Stimulated activated CD4-positive, alpha-beta T cell treated with anti-CD3 and anti-CD28 coated beads, Interleukin-12 subunit alpha, Interleukin-12 subunit beta, amount 100 ng/mL, for 48 hours (primary cell): ENCODE data around the gene CHN1.

Experiments used
- DNase-seq, 3 donors: peaks; one replicate each; pipeline ENCODE4 v3.0.0-alpha.2; 2020; ENCODE audit warnings: low read depth in 2 of 3, low spot score in 1 of 3

The CHN1 gene

DNA sequence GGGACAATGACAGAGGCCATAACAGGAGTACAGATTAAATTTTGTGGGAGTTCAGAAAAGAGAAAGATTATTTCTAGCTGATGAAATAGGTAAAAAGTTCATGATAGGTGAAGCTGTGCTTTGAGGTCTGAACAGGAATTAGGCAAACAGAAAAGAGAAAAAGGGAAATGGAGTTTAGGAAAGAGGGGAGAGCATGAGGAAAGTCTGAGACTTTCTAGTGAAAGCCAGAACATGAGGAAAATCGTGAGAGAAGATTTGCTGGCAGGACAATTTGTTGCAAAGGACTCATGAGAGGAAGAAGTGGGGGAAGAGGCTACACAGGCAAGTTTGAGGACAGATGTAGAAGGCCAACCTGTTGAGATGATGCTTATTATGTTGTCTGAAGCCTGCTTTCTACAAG lies 6.3 kb upstream of the CHN1 start:
- DNase-seq: no peak

DNA sequence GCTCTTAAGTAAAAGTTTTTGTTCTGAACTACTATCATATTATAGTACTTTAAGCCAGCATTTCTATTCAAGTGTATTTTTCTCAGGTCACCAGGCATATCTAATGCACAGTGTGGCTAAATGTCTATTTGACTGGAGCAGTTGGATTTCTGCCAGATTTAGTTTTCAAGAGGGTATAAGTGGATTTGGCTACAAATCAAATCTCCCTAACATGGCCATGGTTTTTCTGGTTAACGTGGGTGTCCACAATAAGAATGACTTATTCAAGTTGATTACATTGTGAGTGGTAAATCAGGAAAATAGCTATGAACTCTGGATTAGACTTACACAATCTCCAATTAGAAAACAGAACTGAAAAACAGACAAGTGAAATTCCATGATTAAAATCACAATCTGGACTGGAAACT lies 5.7 kb upstream of the CHN1 start:
- no peak for DNase-seq

DNA sequence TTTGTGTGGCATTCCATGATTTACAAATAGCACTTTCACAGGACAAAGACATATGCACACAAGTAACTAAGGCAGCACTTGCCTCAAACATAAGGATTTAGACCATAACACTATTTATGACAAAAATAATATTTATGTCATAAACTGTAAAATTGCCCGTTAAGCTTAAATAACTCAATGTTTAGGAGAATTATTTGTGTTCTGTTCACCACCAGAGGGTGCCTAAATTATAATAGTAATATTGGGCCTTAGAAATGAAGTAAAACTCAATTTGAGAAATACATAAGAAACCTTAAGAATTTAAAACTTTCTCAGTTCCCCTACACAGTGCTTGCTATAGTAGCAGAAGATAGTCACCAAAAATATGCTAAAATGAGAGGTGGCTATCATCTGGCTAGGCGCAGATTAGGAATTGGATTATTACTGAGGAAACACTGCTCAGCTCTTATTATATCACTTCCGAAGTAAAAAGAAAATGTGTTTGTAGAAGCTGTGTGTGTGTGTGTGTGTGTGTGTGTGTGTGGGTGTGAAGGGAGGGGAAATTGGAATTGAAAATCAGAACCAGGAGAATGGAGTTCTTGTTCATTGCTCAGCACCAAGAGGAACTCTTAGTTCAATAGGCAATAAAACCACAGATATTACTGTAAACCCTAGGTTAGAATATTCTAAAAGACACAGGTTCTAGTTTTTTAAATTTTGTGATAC lies 4.9 kb upstream of the CHN1 start:
- DNase-seq: no peak

DNA sequence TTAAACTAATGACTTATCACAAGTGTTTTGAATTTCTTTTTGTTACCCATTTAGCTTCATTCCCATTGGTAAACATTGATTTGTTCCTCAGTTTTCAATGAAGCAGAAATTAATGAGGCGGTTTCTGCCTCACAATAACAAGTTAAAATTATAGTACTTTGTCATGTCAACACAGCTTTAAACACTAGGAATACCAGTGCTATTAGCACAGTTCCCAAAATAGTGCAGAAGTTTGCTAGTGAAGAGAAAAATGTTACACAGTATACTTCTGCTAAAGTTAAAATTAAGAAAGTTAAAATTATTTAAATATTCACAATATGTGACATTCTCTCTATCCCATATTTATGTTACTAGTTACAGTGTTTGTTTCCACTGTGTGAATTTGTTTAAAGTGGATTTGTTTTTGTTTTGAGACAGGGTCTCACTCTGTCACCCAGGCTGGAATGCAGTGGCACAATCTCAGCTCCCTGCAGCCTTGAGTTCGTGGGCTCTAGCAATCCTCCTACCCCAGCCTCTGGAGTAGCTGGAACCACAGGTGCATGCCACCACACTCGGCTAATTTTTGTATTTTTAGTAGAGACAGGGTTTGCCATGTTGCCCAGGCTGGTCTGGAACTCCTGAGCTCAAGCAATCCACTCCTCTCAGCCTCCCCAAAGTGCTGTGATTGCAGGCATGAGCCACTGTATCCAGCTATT lies 3.8 kb upstream of the CHN1 start:
- DNase-seq: no peak

DNA sequence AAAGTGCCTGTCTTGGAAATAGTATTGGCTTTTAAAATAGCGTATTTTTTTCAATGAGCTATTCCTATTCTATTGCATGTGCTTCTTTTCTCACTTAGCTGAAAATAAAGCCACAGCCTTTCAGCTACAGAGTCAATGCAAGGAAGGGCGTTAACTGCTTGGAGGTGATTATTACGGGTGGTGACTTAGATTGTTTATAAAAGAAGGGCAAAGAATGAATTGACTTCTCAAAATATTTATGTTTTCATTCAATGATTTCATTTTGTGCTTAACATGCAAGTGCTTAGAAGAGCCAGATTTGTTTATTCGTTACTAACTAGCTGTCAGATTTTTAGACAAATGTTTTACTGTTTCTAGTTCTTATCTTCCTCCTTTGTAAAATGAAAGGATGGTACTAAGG lies 2.8 kb upstream of the CHN1 start:
- no peak for DNase-seq

DNA sequence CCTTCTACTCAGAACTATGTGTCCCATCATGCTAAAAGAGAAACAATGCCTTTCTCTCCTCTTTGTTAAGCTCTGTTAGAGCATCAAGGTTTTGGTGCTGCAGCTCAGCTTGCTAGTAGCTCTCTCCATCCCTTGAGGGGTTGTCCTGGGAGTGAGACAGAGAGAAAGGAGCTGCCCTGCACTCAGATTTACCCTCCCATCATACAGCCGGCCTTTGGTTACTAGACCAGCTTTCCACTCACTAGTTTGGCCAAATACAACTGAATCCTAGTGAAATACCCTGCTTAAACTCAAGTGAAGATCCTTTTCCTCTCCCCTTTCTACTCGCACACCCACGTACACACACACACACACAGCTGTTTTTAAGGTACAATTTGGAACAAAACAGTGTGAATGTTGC lies 2.3 kb upstream of the CHN1 start:
- no peak for DNase-seq

DNA sequence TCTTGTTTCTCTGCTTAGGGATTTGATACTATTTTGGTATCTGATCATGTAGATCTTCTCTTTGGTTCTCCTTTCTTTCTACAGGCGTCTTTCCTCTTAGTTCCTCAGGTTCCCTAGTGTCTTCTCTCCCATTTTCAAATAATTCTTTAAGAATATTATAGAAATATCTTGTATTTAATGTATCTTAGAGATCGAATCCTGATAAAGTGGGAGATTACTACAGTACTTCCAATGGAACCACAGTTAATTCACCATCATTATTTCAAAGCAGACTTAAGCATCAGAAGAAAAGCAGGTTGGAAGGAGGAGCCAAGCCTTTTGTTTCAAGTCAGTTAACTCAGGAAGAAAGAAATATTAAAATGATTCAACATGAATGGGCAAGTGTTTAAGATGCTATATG lies 1.1 kb upstream of the CHN1 start:
- no peak for DNase-seq

DNA sequence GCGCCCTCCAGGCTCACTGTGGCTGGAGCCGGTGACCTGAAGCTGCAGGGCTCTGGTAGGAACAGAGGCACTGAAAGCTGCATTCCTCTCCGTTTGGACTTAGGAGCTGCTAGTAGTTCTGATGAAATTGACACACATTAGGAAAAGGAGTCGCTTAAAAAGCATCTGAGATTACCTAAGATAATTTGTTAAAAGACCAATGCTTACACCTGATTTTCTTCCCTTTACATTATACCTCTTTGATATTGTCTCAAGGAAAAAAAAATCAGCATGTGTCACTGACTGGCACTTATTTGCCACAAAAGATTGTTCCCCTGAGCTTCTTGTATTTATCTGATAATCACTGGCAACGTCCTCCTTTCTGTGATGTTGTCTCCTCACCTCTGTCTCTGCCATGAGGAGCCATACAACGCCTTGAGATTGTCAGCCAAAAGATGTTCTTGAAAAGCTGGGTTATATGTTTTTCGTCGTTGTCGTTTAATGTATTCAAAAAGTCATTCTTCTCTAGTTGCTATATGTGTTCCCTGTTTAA lies 618 bp upstream of the CHN1 start:
- no peak for DNase-seq

DNA sequence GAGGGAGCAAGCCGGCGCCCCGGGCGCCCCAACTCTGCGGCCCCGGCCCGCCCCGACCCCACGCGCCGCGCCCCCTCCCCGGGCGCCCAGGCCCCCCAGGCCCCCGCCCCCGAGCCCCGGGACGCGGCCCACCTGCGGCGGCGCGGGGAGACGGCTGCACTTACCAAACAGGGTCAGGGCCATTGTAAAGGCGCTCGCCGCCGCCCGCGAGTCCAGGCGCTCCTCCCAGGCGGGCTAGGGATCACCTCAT lies 526 bp downstream of the CHN1 start:
- DNase-seq: peak in 1 of 3 donors; percentile 8

DNA sequence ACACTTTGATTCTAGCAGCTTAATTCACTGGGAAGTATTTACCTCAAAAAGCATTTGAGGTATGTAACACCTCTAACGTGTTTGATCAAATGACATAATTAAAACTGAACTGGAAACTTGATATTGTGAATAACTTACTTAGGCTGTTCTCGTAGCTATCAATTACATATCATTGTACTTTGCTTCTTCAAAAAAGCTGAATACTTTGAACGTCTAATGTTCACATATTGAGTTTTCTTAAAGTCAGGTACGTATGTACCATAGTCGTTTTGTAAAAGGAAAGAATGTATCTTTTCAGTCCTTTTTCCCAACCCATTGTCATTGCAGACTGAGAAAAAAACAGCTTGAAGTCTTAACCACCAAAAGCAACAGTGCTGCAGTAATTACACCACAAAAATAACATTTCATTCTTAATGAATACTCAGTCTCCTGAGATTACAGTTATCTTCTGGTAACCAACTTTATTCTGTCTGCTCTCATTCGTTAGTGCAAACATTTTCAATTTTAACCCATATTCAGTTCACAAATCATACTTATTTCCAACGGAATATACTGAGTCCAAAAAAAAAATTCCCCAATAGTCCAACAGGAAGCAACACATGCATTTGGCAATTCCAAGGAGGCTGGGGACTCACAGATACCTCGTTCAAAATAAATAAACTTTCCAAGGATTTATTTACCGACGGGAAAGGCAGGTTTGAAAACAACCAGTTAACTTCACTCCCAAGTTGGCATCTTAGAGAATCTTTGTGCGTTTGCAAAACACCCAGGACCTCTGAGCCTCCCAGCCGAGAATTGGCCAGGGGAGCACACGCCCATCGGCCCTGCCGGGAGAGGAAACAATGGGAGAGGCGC lies 1.1 kb downstream of the CHN1 start:
- DNase-seq: no peak

DNA sequence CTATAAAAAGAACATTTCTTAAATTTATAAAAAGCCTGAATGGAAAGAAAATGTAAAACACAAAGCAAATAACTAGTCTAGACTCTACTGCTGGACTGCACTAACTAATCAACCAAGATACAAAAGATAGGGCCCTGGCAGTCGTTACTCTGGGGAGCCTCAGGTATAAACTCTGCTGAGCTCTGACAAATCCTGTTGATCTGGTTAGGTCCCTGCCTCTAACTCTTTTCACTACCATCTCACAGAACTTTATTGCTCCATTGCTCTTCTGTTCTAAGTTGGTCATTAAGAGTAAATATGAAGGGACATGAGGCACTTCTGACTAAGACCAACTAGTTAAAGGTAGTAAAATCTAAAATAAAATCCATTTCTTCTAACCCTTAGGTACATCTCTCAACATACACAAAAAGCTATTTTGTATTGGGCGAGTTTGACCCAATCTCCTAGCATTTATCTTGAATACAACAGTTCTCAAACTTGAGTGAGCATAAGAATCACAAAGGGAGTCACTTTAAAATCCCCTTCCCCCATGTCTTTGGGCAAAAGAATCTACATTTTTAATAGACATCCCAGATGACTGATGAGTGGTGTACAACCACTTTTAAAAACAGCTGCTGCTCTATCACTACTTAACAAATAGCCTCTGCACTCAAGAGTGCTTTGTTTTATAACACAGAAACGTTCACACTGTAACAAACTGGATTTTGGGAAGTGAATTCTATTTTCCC lies 2.5 kb downstream of the CHN1 start:
- DNase-seq: no peak

DNA sequence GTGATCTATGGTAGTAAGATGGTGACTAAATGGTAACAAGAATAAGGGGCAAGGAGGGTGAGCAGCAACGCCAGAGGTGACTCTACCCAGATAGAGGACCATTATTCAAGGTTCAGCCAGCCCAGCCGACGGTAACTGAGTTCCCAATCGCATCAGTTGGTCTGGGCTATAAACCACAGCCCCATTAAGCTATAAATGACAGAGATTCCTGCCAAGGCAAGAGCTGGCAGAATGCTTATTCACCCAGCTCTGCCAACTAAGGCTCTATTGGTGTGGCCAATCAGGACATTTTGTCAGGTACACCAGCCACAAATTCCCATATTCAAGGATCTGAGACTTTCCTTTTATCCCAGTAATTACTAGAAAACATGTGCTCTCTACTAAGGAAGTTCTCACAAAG lies 3.6 kb downstream of the CHN1 start:
- no peak for DNase-seq

DNA sequence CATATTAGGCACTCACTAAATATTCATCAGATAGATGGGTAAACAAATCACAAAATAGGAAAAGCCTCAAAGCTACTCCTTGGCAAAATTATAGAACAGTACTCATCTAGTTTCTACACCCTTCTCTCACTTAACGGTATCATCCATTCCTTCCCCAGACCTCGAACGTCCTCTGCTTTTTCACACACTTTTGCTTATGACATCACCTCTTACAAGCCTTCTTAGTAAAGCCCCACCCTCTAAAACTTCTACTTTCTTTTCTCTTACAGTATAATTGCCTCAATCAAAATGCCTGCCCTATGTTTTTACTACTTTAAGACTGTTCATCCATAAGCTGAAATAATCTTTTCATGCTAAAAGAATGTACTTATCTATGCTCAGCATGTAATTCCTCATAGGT lies 8.1 kb downstream of the CHN1 start:
- DNase-seq: no peak

DNA sequence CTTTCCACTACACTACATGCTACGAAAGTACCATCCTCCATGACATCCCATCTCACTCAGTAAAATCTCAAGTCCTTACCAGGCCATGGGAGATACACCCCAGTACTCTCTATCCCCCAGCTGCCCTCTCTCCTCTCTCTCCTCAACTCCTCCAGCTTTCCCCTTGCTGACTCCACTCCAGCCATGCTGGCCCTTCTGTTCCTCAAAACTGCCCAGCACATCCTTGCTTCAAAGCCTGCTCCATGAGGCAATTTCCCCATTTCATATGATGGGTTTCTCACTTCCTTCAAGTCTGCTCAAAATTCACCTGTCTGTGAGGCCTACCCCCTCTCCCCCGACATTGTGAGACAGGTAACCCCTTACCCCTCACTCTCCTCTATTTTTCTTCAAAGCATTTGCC lies 8.6 kb downstream of the CHN1 start:
- no peak for DNase-seq

DNA sequence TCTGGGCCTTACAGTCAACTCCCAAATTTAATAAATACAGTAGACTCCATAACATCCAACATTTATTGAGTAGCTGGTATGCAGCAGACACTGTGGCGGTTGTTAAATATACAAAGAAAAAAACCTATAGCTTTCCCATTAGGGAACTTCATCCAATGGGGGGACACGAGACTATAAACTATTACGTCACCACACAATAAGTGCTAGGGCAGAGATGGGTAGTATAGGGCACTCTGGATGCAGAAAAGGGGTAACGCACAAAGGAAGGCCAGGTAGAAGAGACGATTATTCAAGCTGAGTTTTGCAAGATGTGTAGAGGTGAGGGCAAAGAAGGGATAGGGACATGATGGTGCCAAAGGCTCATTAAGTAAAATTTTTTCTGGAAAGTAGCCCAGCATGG lies 10.8 kb downstream of the CHN1 start:
- DNase-seq: no peak

DNA sequence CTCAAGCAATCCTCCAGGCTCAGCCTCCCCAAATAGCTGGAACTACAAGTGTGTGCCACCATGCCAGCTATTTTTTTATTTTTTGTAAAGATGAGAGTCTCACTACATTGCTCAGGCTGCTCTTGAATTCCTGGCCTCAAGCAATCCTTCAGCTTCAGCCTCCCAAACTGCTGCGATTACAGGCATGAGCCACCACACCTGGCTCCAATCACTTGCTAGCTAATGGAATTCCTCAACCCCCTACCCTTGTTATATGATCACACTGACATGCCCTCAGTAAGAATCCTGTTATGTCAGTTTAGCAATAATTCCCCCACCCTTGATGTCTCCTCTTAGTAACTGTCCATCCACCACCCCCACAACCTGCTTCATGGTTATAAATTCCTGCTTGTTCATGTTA lies 12.3 kb downstream of the CHN1 start:
- no peak for DNase-seq

DNA sequence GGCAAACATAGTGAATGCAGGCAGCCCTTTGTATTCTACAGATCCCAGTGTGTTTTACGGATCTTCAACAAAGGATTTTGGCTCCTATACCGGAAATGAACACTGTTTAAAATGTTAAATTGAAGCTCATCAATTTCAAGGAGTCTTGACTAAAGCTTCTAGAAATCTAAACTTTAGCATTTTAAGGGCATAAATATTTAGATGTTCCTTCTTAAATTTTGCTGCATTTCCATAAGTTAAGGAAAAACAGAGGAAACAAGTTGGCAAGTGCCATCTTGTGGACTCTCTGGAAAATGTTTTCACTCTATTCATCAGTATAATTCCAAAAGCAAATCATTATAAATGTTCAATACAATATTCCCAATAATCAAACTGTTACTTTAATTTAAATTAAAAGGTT lies 19.6 kb downstream of the CHN1 start:
- DNase-seq: no peak

DNA sequence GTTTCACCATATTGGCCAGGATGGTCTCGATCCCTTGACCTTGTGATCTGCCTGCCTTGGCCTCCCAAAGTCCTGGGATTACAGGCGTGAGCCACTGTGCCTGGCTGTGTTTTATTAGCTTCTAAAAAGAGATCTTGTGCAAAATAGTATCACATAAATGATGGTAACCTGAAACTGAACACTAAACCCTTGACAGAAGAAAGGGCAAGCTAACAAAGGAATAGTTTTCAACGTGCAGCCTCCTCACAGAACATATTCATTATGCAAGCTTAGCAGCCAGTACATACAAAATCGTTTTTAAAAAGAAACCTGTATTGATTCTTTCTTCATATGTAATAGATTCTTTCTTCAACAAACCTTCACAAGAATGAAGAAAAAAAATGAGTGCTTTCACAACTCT lies 20.6 kb downstream of the CHN1 start:
- DNase-seq: no peak

DNA sequence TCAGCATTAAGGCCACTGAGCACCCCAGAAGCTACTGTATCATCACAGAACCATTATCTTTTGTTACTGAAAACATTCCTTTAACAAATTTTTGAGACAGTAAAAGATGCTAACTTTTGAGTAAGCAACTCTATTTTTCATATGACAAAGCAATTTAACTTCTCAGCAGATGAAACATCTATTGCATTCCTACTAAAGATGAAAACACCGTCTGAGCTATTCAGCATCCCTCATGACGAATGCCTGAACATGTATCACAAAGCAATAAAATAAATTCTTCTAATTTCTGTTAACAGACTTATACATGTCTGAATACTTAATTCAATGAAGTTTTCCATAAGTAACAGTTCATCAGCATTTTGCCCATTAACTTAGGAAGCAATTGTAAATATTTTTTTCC lies 23.9 kb downstream of the CHN1 start:
- no peak for DNase-seq

DNA sequence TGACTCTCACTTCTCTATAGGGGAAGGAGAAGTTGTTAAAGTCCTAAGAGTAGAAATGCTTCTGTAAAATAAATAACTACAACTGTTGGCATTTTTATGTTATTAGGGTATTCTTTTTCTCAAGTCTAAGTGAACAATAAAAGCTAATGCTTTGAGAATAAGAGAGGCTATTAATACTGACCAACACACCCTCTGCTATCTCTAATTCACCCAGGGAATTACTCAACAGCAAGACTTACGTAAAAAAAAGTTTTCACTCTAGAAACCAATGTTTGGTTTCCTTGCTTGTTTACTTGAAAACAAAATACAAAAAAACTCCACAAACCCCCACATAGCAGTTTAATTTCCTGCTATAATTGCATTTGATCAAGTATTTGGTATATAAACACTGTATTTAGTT lies 25.2 kb downstream of the CHN1 start:
- no peak for DNase-seq

DNA sequence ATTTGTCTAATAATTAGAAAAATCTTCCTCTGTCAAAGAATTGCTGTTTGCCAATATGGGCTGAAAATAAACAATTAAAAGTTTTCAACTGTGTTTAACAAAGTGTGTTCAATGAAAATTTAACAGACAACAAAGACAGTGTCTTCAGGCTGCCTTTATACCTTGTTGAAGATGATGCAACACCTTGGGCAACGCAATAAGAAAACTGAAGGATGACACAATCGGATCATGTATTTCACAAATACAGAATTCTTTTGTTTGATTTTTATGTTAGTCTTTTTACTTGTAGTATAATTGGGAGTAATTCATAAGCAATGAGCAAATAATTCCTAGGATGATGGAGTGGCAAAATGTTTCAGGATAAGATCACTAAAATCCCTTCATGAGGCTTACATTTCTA lies 27.8 kb downstream of the CHN1 start:
- DNase-seq: no peak

DNA sequence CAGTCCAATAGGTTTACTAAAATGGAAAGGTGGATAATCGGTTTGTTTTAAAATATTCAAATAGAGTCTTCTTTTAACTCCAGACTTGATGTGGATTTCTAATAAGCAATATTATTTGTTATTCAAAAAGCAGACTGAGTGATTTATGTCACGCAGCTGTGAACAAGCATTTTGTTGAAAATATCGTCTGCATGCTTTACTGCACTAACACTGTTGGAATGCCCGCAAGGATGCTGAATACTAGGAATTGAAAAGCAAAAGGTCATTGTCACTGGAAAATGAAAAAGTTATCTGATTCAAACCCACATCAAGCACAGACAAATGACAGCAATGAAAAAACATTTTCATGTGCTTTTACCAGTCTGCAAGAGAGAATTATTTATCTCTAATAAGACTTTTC lies 31.1 kb downstream of the CHN1 start:
- no peak for DNase-seq
